Inferior parietal cortex (tissue), 1 donor: ENCODE data around the gene LGALS8.

Source experiments
- DNase-seq: peaks from one replicate; pipeline ENCODE4 v3.0.0-alpha.2; 2016; ENCODE audit errors: extremely low spot score

Gene LGALS8

DNA sequence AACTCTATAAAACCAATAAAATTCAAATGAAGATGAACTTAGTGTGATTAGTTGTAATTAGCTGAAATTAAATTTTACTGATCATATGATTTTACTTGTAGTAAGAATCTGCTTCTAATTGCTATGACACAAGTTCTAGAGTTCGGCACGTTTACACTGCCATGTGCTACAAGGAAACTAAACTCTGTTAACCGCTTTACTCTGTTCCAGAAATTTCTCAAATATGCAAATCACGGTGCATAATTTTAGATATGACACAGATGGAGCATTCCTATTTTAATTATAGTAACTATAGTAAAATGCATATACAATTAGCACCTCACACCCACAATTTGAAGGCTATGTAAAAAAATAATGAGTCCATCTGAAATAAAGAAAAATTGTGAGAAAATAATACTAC is 65.7 kb downstream of the LGALS8 start:
- no peak for DNase-seq

DNA sequence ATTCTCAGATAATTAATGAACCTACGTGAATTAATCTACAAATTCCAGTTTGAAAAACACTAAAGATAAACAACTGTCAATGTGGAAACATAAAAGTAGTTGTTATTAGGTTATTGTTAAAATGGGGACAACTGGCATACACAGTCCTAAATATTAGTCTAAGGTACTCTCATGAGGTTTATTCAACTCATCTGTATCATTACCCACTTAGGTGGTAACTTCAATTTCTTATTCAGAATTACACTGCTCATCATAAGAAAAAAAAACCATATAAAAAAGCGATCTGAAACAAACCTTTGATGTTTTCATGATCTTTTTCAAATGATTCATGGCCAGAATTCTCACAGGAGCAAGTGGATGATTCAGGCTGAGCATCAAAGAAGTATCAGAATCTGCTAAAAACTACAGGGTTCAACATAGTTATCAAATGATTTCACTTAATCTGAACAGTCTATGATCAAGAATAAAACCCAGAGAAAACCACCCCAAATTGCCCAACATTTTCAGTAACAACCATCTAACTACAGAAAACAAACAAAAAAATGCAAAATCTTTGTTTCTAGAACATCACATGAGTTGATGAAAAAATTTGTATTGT is 66.9 kb downstream of the LGALS8 start:
- DNase-seq, result no peak

DNA sequence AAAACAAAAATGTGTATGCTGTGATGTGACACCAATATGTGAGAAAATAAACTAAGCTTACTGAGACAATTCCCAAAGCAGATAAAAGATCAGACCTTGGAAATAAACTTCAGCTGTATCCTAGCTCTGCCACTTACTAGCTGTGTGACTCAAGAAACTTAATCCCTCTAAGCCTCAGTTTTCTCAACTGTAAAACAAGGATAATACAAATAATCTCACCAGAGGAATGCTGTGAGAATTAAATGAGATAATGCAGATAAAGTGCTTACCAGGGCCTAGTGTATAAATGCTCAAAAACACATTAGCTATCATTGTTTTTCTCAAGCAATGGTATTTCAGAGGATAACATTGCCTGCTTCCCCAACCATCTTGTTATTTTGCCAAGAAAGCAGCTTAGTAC is 78.4 kb downstream of the LGALS8 start:
- DNase-seq, result no peak
